ENCODE data around the gene CPTP.
A peak's percentile ranks its signal among the peaks of the same experiment; 100 is the strongest.

Gene CPTP

GRCh38 chr1:1319646-1319941, 5.0 kb upstream of the CPTP start:
- DNase-seq = no peak
- Mint-ChIP-seq H3K4me1 (peaks cover 60% of the 10 kb centered on the region), H3K4me3 (no peak overlapping the region)

DNA sequence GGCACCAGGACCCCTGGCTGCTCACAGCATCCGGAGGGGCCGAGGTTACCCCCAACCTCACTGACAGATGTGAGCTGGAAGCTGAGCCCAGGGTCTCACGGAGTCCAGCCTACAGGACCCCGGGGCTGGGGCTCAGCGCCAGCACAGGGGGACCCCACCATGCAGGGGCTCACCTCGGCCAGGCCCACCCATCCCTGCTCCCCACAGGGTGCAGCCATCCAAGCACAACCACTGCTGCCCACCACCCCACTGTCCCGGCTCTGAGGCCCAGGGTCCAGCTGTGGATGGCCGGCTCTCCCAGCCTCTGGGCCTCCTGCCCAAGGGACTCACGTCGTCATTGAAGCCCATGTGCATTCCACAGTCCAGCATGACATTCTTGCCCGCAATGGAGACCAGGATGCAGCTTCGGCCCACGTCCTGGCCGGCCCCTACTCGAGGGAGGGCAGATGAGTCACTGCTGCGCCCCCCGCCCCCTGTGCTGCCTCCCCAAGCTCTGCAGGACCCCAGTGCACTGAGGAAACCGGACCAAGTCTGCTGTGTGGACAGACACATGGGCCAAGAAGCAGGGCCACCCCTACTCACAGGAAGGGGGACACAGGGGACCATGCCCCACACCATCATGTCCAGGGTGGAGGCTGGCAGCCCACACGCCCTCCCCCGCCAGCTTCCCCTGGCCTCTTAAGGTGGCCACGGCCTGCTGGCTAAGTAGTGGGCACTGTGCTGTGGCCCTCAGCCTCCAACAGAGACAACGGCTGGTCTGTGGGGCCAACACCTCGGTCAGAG, 3.7 kb upstream of the CPTP start:
- peaks cover 59% of the 10 kb centered on the region for H3K4me1 Mint-ChIP-seq
- peak overlapping the region in 1 of 2 donors; percentile 96 for H3K27ac Mint-ChIP-seq
- DNase-seq = no peak

More at GRCh38 chr1:1319646-1319941, 5.0 kb upstream of the CPTP start:
- no peaks in the 10 kb centered on the region for H3K9me3 Mint-ChIP-seq
- H3K27me3 Mint-ChIP-seq = no peaks in the 10 kb centered on the region
- no peak for ATAC-seq
- H3K27ac Mint-ChIP-seq = peak overlapping the region in 1 of 2 donors; percentile 96

GRCh38 chr1:1321477-1321876, 3.1 kb upstream of the CPTP start:
- H3K27me3 Mint-ChIP-seq = no peaks in the 10 kb centered on the region
- H3K4me3 Mint-ChIP-seq = no peak overlapping the region
- no peaks in the 10 kb centered on the region for H3K9me3 Mint-ChIP-seq
- H3K4me1 Mint-ChIP-seq = peaks cover 65% of the 10 kb centered on the region
- DNase-seq (no peak), ATAC-seq (no peak)
- no peak overlapping the region for H3K27ac Mint-ChIP-seq

More for the DNA sequence above, 3.7 kb upstream of the CPTP start:
- Mint-ChIP-seq H3K9me3 (no peaks in the 10 kb centered on the region), H3K4me3 (no peak overlapping the region), H3K27me3 (no peaks in the 10 kb centered on the region)
- ATAC-seq = no peak

DNA sequence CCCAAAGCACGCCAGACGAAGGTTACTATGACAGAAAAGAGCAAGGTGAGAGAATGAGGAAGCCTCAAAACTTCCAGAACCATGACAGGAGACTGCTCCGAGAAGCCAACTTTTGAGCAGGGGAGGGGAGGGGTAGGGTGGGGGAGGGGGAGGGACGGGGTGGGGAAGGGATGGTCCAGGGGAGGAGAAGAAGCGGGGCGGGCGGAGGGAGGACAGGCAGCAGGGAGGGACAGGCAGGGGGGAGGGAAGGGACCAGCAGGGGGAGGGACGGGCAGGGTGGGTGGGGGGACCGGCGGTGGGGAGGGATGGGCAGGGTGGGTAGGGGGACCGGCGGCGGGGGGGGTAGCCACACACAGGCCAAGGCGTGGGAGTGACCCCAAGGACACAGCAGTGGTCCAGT, 2.2 kb upstream of the CPTP start:
- H3K27me3 Mint-ChIP-seq = no peaks in the 10 kb centered on the region
- peaks cover 72% of the 10 kb centered on the region for H3K4me1 Mint-ChIP-seq
- peak overlapping the region in 1 of 2 donors; percentile 20 for H3K27ac Mint-ChIP-seq
- DNase-seq = no peak
- H3K4me3 Mint-ChIP-seq = peak overlapping the region; percentile 71 to 89
- ATAC-seq = no peak
- H3K9me3 Mint-ChIP-seq = no peaks in the 10 kb centered on the region

GRCh38 chr1:1322952-1323351, 1.6 kb upstream of the CPTP start:
- no peak for ATAC-seq
- Mint-ChIP-seq H3K4me1 (peaks cover 75% of the 10 kb centered on the region), H3K27ac (no peak overlapping the region), H3K27me3 (no peaks in the 10 kb centered on the region), H3K9me3 (no peaks in the 10 kb centered on the region), H3K4me3 (peak overlapping the region; percentile 89 to 96)
- DNase-seq = no peak

DNA sequence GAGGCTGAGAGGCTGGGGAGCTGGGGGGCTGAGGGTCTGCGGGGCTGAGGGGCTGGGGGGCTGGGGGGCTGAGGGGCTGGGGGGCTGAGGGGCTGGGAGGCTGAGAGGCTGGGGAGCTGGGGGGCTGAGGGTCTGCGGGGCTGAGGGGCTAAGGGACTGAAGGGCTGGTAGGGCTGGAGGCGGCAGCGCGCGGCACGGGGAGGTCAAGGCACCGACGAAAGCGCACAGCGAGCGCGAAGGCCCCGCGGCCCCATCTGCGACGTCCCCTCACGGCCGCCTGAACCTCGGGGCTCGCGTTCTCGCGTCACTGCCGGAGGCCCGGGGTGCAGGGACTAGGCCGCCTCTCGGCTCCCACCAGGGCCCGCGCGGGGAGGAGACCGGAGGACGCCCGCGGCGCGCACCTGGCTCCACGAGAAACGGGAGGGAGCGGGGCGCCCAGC, 498 bp upstream of the CPTP start:
- Mint-ChIP-seq H3K27ac (peak overlapping the region in 1 of 2 donors; percentile 98), H3K4me1 (peaks cover 80% of the 10 kb centered on the region)
- peak; percentile 44 for ATAC-seq

GRCh38 chr1:1325288-1326074, 879 bp downstream of the CPTP start:
- peaks cover 69% of the 10 kb centered on the region for H3K4me1 Mint-ChIP-seq
- H3K27ac Mint-ChIP-seq = peak overlapping the region; percentile 57 to 89
- H3K27me3 Mint-ChIP-seq = no peaks in the 10 kb centered on the region
- DNase-seq (no peak), ATAC-seq (no peak)
- peaks cover 4 to 6% of the 10 kb centered on the region in 2 donors for H3K9me3 Mint-ChIP-seq
- peak overlapping the region; percentile 82 to 91 for H3K4me3 Mint-ChIP-seq

More for the DNA sequence above, 498 bp upstream of the CPTP start:
- DNase-seq = no peak
- H3K9me3 Mint-ChIP-seq = no peaks in the 10 kb centered on the region
- no peaks in the 10 kb centered on the region for H3K27me3 Mint-ChIP-seq
- H3K4me3 Mint-ChIP-seq = peak overlapping the region; percentile 90 to 91

GRCh38 chr1:1326075-1326605, 1.5 kb downstream of the CPTP start:
- ATAC-seq (no peak), DNase-seq (no peak)
- peaks cover 62% of the 10 kb centered on the region for H3K4me1 Mint-ChIP-seq
- H3K27ac Mint-ChIP-seq = no peak overlapping the region
- no peaks in the 10 kb centered on the region for H3K27me3 Mint-ChIP-seq
- peak overlapping the region; percentile 82 to 91 for H3K4me3 Mint-ChIP-seq
- H3K9me3 Mint-ChIP-seq = peaks cover 4 to 6% of the 10 kb centered on the region in 2 donors

GRCh38 chr1:1327291-1327690, 2.7 kb downstream of the CPTP start:
- no peak for ATAC-seq
- Mint-ChIP-seq H3K4me3 (no peak overlapping the region), H3K4me1 (peaks cover 51% of the 10 kb centered on the region), H3K27ac (peak overlapping the region in 1 of 2 donors; percentile 67), H3K27me3 (no peaks in the 10 kb centered on the region), H3K9me3 (peaks cover 4 to 6% of the 10 kb centered on the region in 2 donors)
- DNase-seq = no peak

GRCh38 chr1:1328254-1328653, 3.7 kb downstream of the CPTP start:
- H3K27me3 Mint-ChIP-seq = no peaks in the 10 kb centered on the region
- H3K4me1 Mint-ChIP-seq = peaks cover 41% of the 10 kb centered on the region
- no peak overlapping the region for H3K27ac Mint-ChIP-seq
- ATAC-seq = no peak
- no peak for DNase-seq
- peaks cover 4 to 6% of the 10 kb centered on the region in 2 donors for H3K9me3 Mint-ChIP-seq
- no peak overlapping the region for H3K4me3 Mint-ChIP-seq

- Mint-ChIP-seq H3K27me3 (no peaks in the 10 kb centered on the region), H3K9me3 (peaks cover 4 to 6% of the 10 kb centered on the region in 2 donors), H3K4me1 (peaks cover 30% of the 10 kb centered on the region), H3K27ac (no peak overlapping the region), H3K4me3 (no peak overlapping the region)
- DNase-seq (no peak), ATAC-seq (no peak)
These were observed 5.0 kb downstream of the CPTP start for GRCh38 chr1:1329304-1330210.

DNA sequence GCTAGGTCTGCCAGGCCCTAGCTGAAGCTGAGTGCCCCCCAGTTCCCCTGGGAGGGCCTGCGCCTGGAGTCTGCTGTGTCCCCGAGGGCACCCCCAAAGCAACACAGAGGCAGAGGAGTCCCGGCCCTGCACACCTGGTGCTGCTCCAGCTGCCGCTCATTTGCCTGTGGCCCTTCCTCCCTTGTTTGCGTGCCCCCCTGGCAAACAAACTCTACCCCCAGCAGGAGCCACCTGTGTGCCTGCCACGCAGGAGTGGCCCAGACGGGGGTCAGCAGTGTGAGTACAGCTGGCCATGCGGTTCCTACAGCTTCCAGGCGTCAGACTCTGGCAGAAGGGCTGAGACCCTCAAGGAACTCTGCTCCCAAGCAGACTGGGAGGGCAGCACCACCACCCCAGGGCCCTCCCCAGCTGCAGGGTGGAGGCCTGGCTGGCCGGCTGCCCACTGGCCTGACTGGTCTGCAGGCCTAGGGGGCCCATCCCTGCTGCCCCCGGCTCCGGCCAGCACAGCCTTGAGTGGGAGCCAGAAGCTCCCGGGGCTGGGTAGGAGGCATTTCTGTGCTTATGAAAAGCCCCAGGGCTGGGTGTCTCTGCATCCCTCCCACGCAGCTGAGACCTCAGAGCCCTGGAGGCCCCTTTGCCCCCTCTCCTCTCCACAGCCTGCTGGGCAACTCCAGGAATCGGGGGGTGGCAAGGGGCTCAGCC, 5.9 kb downstream of the CPTP start:
- Mint-ChIP-seq H3K4me1 (peaks cover 26% of the 10 kb centered on the region), H3K27ac (no peak overlapping the region), H3K4me3 (no peak overlapping the region), H3K27me3 (no peaks in the 10 kb centered on the region), H3K9me3 (peaks cover 4 to 6% of the 10 kb centered on the region in 2 donors)
- no peak for ATAC-seq
- DNase-seq = no peak

- H3K27me3 Mint-ChIP-seq = no peaks in the 10 kb centered on the region
- peak within 1 kb of the TSS in 1 of 2 donors; percentile 19 for H3K27ac Mint-ChIP-seq
- DNase-seq (no peak), ATAC-seq (peak; percentile 6)
- no peak within 1 kb of the TSS for H3K4me3 Mint-ChIP-seq
- H3K4me1 Mint-ChIP-seq = peaks cover 18% of the 10 kb centered on the region
- H3K9me3 Mint-ChIP-seq = peaks cover 4 to 6% of the 10 kb centered on the region in 2 donors
These were observed 6.7 kb downstream of the CPTP start, which contains the start of gene TAS1R3 for GRCh38 chr1:1331068-1331965. TAS1R3 (plus strand) TSS chr1:1331280; CDS start chr1:1331346, 66 bp downstream.

All from stimulated activated naive CD8-positive, alpha-beta T cell treated with anti-CD3 and anti-CD28 coated beads, Interleukin-15, amount 100 ng/mL, for 72 hours (primary cell).